Erythroblast (primary cell): ENCODE results near the gene THSD4.

ENCODE experiments used
- GATA1 ChIP-seq: IDR thresholded peaks from 2 replicates; pipeline ENCODE4 v1.6.1; 2011; ENCODE audit warnings: low read depth, mild to moderate bottlenecking, control low read depth, low read length, moderate library complexity
- POLR2A ChIP-seq: IDR thresholded peaks from 2 replicates; pipeline ENCODE4 v1.6.1; 2011; ENCODE audit warnings: mild to moderate bottlenecking, low read length

DNA sequence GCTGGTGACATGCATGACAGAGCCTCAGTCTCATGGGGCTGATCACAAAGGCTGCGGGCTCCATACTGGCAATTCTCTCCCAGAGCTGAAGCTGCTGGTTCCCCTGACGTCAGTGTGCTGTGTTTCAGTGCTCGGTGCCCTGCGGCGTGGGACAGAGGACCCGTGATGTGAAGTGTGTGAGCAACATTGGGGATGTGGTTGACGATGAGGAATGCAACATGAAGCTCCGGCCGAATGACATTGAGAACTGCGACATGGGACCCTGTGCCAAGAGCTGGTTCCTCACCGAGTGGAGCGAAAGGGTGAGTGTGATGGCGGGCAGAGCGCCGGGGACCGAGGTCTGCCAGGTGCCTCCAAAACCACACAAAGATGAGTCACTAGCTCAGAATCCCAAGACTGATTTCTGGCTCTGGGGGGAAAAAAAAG is 633.0 kb downstream of the THSD4 start:
- TF ChIP-seq POLR2A (no peak), GATA1 (no peak)
